Motor neuron (in vitro differentiated cells): ENCODE results near the gene ZNF267. TPM values are rescaled to one million over a fixed set of nuclear protein-coding genes. Genes with fewer than 3 reads are reported as not detected.

Source experiments
- ATAC-seq, 8 experiments: fragments of 200-7000 bp; cut with Tn5 transposase; replicated peaks in 6 of 8; 2 replicates each; pipeline ENCODE4 v1.8.0; 2021; ENCODE audit warnings: mild to moderate bottlenecking in 8 of 8, moderate library complexity in 8 of 8
- H3K27ac ChIP-seq, 2 donors: fragments of 250-450 bp; sonication (Bioruptor Pico); 2 replicates each; pipeline ENCODE4 v1.9.0; 2021; ENCODE audit warnings: antibody characterized with exemption in 2 of 2, mild to moderate bottlenecking in 2 of 2, moderate library complexity in 1 of 2
- H3K4me1 ChIP-seq, 2 donors: fragments of 250-450 bp; sonication (Bioruptor Pico); replicated peaks in 1 of 2; 2 replicates each; pipeline ENCODE4 v1.6.1; 2021; ENCODE audit warnings: antibody characterized with exemption in 2 of 2, mild to moderate bottlenecking in 2 of 2, moderate library complexity in 1 of 2
- H3K4me3 ChIP-seq, 5 donors: fragments of 250-450 bp; sonication (Bioruptor Pico); 2 replicates each; pipeline ENCODE4 v1.9.0; 2021; ENCODE audit warnings: antibody characterized with exemption in 5 of 5, mild to moderate bottlenecking in 5 of 5, moderate library complexity in 4 of 5
- WGBS, 10 experiments: fragments of 450-650 bp; shearing (Covaris generic); methylation state at CpG; one replicate each; pipeline ENCODE4 v1.0.0; 2022; 5-methylcytosine and 5-hydroxymethylcytosine counted together
- in situ Hi-C, 9 experiments: fragments of 400-800 bp; cut with MboI; loops; one replicate each; pipeline ENCODE4 v1.15.0; 2021; ENCODE audit warnings: low sequenced_read_pairs in 9 of 9, low pct_unique_long_range_greater_than_20kb in 2 of 9; ENCODE audit not compliant: unreplicated experiment in 9 of 9
- total RNA-seq, 8 experiments: library from RNA; unstranded; fragments of 300-600 nt; gene quantifications; 2 replicates each; pipeline versions ENCODE4 v1.2.3 to v1.2.4, GENCODE V29; 2022

Gene ZNF267
- total RNA-seq, 8 experiments from 2014 or later = 6.1 to 14.5 (median 8.8) TPM

DNA sequence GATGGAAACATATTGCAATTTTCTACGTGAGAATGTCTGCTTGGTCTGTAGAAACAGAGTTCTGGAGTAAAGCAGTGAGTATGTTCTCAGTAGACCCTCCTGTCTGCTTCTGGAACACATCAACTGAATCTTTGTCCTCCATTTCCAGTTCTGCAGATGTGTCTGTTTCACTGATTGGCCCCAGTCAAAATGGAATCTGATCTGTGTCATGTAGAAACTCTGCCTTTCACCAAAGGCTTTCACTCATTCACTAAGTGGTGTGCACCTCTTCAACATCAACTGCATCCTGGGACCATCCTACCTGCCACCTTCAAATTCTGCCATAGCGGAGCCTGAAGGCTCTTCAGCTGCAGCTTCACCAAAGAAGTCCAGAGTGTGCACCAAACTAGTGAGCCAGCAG, 2.8 kb upstream of the ZNF267 start:
- H3K27ac ChIP-seq = no peak overlapping the region
- no peak overlapping the region for H3K4me3 ChIP-seq
- in situ Hi-C loops = loop anchor here in 3 of 9 experiments (25.0 kb wide), 3 partner anchors 409 to 909 kb away; partner anchors contain the start of genes ARMC5 (in 1 of the 3), HSD3B7 (in 1 of the 3), SETD1A (in 1 of the 3) and TGFB1I1 (in 1 of the 3)
- no peak for ATAC-seq
- peaks cover 16 to 34% of the 10 kb centered on the region in 2 donors for H3K4me1 ChIP-seq
- 20 to 100% (median 67%) methylated on average over 1 to 2 of the region's 2 CpGs; no CpG with 5 or more reads in 3 of the 10 experiments for WGBS, 10 experiments

GRCh38 chr16:31871510-31871909, 2.1 kb upstream of the ZNF267 start:
- H3K4me1 ChIP-seq = peaks cover 16 to 34% of the 10 kb centered on the region in 2 donors
- H3K27ac ChIP-seq = no peak overlapping the region
- WGBS, 10 experiments = 29 to 71% (median 51%) methylated on average over 1 to 3 of the region's 3 CpGs; no CpG with 5 or more reads in 2 of the 10 experiments
- ATAC-seq = no peak
- H3K4me3 ChIP-seq = no peak overlapping the region
- in situ Hi-C loops = loop anchor here in 3 of 9 experiments (25.0 kb wide), 3 partner anchors 409 to 909 kb away; partner anchors contain the start of genes ARMC5 (in 1 of the 3), HSD3B7 (in 1 of the 3), SETD1A (in 1 of the 3) and TGFB1I1 (in 1 of the 3)

DNA sequence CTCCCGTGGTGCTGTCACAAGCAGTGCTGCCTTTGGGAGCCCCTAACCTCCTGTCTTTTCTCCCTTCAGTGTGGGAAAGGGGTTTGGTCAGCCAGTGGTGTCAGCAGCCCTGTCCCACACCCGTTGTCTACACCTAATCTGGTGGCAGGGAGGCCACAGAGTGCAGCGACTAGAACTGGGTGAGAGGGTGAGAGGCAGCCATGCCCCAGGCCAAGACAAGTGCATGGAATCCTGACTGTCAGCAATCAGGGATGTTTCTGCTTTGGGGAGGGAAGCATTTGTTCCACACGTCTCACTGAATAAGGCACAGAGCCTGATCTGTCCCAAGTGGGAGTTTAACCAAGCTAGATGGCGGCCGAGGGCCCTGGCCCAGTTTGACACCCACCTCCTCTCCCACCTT, 1.4 kb upstream of the ZNF267 start:
- Histone ChIP-seq H3K4me3 (no peak overlapping the region), H3K27ac (no peak overlapping the region), H3K4me1 (peaks cover 16 to 34% of the 10 kb centered on the region in 2 donors)
- WGBS, 10 experiments = 57 to 89% (median 76%) methylated on average over 1 to 5 of the region's 6 CpGs; no CpG with 5 or more reads in 4 of the 10 experiments
- in situ Hi-C loops = loop anchor here in 3 of 9 experiments (25.0 kb wide), 3 partner anchors 410 to 910 kb away; partner anchors contain the start of genes ARMC5 (in 1 of the 3), HSD3B7 (in 1 of the 3), SETD1A (in 1 of the 3) and TGFB1I1 (in 1 of the 3)
- no peak for ATAC-seq

GRCh38 chr16:31874366-31875111, 932 bp downstream of the ZNF267 start:
- peaks cover 12 to 20% of the 10 kb centered on the region in 2 donors for H3K4me1 ChIP-seq
- H3K4me3 ChIP-seq = peak overlapping the region; percentile 75 to 95 (median 93)
- ATAC-seq = peak in 3 of 8 experiments; percentile 8 to 24 (median 10)
- in situ Hi-C loops = loop anchor here in 3 of 9 experiments (25.0 kb wide), 3 partner anchors 412 to 912 kb away; partner anchors contain the start of genes ARMC5 (in 1 of the 3), HSD3B7 (in 1 of the 3), SETD1A (in 1 of the 3) and TGFB1I1 (in 1 of the 3)
- 0 to 17% (median 4%) methylated on average over 1 to 10 of the region's 14 CpGs for WGBS, 10 experiments
- peak overlapping the region; percentile 78 to 85 for H3K27ac ChIP-seq

GRCh38 chr16:31875112-31875803, 1.7 kb downstream of the ZNF267 start:
- WGBS, 10 experiments = 42 to 80% (median 62%) methylated on average over 1 to 4 of the region's 5 CpGs; no CpG with 5 or more reads in 2 of the 10 experiments
- ATAC-seq = peak in 2 of 8 experiments; percentile 27 to 34
- H3K4me1 ChIP-seq = peaks cover 10 to 15% of the 10 kb centered on the region in 2 donors
- H3K27ac ChIP-seq = no peak overlapping the region
- peak overlapping the region in 4 of 5 donors; percentile 75 to 95 (median 94) for H3K4me3 ChIP-seq
- in situ Hi-C loops = no loop called here

GRCh38 chr16:31875928-31876547, 2.4 kb downstream of the ZNF267 start:
- Histone ChIP-seq H3K4me1 (peaks cover 10 to 15% of the 10 kb centered on the region in 2 donors), H3K4me3 (no peak overlapping the region), H3K27ac (no peak overlapping the region)
- ATAC-seq = no peak
- WGBS, 10 experiments = 53 to 97% (median 88%) methylated on average over 1 to 4 of the region's 4 CpGs; no CpG with 5 or more reads in 2 of the 10 experiments
- in situ Hi-C loops = no loop called here

GRCh38 chr16:31876951-31877828, 3.6 kb downstream of the ZNF267 start:
- ATAC-seq = peak in 2 of 8 experiments; percentile 21 to 35
- 7 to 100% (median 77%) methylated on average over 1 to 4 of the region's 5 CpGs for WGBS, 10 experiments
- no peak overlapping the region for H3K4me3 ChIP-seq
- no peak overlapping the region for H3K27ac ChIP-seq
- in situ Hi-C loops = no loop called here
- H3K4me1 ChIP-seq = peaks cover 10 to 15% of the 10 kb centered on the region in 2 donors

DNA sequence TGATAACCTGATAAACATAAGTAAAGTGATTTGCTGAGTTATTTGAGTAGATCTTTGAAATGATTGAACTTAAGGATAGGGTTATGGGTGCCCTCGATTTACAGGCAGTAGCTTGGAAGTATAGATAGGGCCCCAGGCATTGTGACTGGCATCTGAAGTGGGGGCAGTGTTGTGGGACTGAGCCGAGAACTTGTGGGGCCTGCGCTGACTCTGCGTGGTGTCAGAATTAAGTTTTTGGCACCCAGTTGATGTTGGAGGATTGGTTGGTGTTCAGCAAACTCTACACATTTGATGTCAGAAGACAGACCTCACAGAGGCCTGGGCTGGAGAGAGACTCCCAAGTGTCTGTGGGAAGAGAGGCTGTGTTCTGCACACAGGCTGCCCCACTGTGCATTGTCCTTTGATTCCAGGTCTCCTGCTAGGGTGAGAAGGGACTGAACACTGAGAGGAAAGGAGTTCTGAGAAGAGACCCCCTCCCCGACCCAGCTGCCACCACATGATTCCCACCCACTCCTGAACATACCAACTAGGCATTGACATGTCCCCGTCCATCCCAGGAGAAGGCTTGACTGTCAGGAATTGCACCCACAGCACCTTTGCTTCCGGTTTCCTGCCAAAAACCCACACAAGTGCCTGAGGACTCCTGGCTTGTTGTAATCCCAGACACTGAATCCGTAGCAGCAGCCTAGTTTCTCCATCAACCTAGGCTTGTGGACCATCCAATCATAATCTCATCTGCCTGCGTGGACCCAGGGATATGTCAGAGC, 4.5 kb downstream of the ZNF267 start:
- H3K4me3 ChIP-seq = no peak overlapping the region
- no peak overlapping the region for H3K27ac ChIP-seq
- in situ Hi-C loops = no loop called here
- ATAC-seq = no peak
- H3K4me1 ChIP-seq = peaks cover 10 to 15% of the 10 kb centered on the region in 2 donors
- WGBS, 10 experiments = 50 to 100% (median 84%) methylated on average over 1 to 6 of the region's 9 CpGs; no CpG with 5 or more reads in 2 of the 10 experiments

GRCh38 chr16:31879937-31880321, 6.3 kb downstream of the ZNF267 start:
- in situ Hi-C loops = no loop called here
- Histone ChIP-seq H3K4me1 (peaks cover 6 to 8% of the 10 kb centered on the region in 2 donors), H3K27ac (no peak overlapping the region), H3K4me3 (no peak overlapping the region)
- ATAC-seq = no peak
- WGBS, 10 experiments = 60 to 100% (median 73%) methylated on average over 1 of the region's 1 CpG; no CpG with 5 or more reads in 4 of the 10 experiments

DNA sequence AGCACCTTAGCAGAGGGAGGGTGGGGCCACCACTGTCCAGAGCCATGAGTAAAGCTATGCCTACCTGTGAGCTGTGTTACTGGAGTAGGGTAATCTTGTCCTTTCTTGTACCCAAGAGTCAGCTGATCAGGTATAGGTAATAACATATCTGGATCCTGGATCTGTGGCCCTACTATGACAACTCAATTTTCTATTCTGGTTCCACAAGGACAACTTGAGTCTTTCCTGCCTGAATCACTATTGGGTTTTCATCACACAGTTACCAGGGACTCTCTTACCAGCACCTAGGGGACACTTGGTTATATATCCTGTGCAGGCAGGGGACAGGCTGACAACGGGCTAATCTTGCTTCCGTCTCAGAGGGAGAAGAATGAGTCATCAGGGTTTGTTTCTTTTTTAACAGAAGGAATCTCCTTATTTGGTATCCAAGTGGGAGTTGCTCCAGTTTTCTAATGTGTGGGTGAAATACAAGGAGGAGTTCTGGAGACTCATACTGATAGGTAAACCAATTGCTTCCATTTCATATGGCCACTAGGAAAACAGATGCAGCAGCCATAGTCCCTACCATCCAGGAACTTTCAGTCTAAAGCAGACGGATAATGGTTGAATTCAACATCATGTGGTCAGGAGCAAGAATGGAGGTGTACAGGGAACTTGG, 6.8 kb downstream of the ZNF267 start:
- in situ Hi-C loops = no loop called here
- no peak overlapping the region for H3K27ac ChIP-seq
- 25 to 100% (median 63%) methylated on average over 1 to 3 of the region's 3 CpGs; no CpG with 5 or more reads in 4 of the 10 experiments for WGBS, 10 experiments
- peaks cover under 1 to 3% of the 10 kb centered on the region in 2 donors for H3K4me1 ChIP-seq
- ATAC-seq = peak in 5 of 8 experiments; percentile 50 to 85 (median 71)
- no peak overlapping the region for H3K4me3 ChIP-seq

DNA sequence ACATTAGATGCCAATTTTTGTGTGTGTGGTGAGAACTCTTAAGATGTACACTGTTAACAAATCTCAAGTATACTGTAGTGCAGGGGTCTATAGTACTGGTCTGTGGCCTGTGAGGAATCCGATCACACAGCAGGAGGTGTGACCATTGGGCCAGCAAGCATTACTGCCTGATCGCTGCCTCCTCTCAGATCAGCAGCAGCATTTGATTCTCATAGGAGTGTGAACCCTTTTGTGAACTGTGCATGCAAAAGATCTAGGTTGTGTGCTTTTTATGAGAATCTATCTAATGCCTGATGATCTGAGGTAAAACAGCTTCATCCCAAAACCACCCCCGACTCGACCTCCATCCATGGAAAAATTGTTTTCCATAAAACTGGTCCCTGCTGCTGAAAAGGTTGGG, 12.6 kb downstream of the ZNF267 start:
- no peaks in the 10 kb centered on the region for H3K4me1 ChIP-seq
- no peak overlapping the region for H3K27ac ChIP-seq
- 83 to 100% (median 90%) methylated on average over 2 to 4 of the region's 4 CpGs; no CpG with 5 or more reads in 4 of the 10 experiments for WGBS, 10 experiments
- in situ Hi-C loops = no loop called here
- no peak for ATAC-seq
- no peak overlapping the region for H3K4me3 ChIP-seq
